ENCODE measurements around the gene SATB2.

The SATB2 gene

GRCh38 chr2:199457147-199458008 lies at the start of gene SATB2:
Gene SATB2 (minus strand): TSS chr2:199457939. CDS start chr2:199456037, 1,902 bp downstream.
- DNase-seq: peak; percentile 71

- no peak for DNase-seq
These were observed 48.1 kb upstream of the SATB2 start for GRCh38 chr2:199505755-199506403.

GRCh38 chr2:199503148-199503547 lies 45.4 kb upstream of the SATB2 start:
- no peak for DNase-seq

GRCh38 chr2:199499005-199499404 lies 41.3 kb upstream of the SATB2 start:
- no peak for DNase-seq

- DNase-seq: no peak
These were observed 37.4 kb upstream of the SATB2 start for GRCh38 chr2:199495147-199495546.

GRCh38 chr2:199490049-199490448 lies 32.3 kb upstream of the SATB2 start:
- no peak for DNase-seq

GRCh38 chr2:199488772-199489400 lies 31.1 kb upstream of the SATB2 start:
- peak; percentile 76 for DNase-seq

- DNase-seq: peak; percentile 77
These were observed 28.1 kb upstream of the SATB2 start for GRCh38 chr2:199485732-199486335.

GRCh38 chr2:199484927-199485326 lies 27.2 kb upstream of the SATB2 start:
- no peak for DNase-seq

- no peak for DNase-seq
These were observed 23.2 kb upstream of the SATB2 start for GRCh38 chr2:199480966-199481365.

- no peak for DNase-seq
These were observed 19.6 kb upstream of the SATB2 start for GRCh38 chr2:199477277-199477834.

- DNase-seq: peak; percentile 85
These were observed 13.8 kb upstream of the SATB2 start for GRCh38 chr2:199471443-199472057.

- peak; percentile 56 for DNase-seq
These were observed 13.1 kb upstream of the SATB2 start for GRCh38 chr2:199470672-199471442.

- DNase-seq: no peak
These were observed 12.6 kb upstream of the SATB2 start for GRCh38 chr2:199470361-199470671.

GRCh38 chr2:199469514-199470360 lies 12.0 kb upstream of the SATB2 start:
- DNase-seq: peak; percentile 66

- DNase-seq: peak; percentile 58
These were observed 11.1 kb upstream of the SATB2 start for GRCh38 chr2:199468561-199469513.

GRCh38 chr2:199467066-199467822 lies 9.5 kb upstream of the SATB2 start:
- DNase-seq: peak; percentile 48

GRCh38 chr2:199466692-199467065 lies 8.9 kb upstream of the SATB2 start:
- no peak for DNase-seq

All from eye (tissue), 1 donor.